ENCODE results near the gene FSD1L.

FSD1L gene

DNA sequence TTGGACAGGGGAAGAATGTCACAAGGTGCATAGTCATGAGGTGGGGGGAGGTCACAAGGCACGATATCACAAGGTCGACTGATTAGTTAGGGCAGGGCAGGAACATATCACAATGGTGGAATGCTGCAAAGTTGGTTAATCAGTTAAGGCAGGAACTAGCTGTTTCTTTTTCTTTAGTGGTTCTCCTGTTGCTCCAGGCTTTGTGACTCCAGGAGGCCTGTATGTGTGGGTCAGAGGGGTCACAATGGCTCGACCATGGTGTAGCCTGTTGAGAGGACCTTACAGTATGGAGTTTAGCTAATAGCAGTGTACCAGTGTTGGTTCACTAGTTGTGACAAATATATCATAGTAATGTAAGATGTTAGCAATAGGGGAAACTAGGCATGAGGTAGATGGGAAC lies 12.4 kb upstream of the FSD1L start:
- no peak for DNase-seq (ENCODE audit: low spot score)

DNA sequence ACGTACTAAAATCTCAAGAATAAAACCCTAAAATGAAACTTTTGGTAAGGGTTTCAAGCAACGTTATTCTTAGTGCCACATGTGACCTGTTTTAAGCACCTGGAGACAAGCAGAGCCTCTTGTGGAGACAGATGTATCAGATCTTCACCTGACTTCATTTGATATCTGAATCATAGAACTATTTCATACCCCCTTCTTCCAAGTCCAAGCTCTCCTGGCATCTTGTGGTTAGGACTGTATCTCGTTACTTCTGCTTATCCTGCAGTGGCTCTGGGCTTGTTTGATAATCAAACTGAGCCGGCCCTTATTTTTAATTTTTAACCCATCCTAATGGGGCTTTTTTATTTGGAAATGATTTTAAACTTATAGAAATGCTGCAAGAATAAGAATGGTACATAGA lies 11.1 kb upstream of the FSD1L start:
- no peak for DNase-seq (ENCODE audit: low spot score)

DNA sequence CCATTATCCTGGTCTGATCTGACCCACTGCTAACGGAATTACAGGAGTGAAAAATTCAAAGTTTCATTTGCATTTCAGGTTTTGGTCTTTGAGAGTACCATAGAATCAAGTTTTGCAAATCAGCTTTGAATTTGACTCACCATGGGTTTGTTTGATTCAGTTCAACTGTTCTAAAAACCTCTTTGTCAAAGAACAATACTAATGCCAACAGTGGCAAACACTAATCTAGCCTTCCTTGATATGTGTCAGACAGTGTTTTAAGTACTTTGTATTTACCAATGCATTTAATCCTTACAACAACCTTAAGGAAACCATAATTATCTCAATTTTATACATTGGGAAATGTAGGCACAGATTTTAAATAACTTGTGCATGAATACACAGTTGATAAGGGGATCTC lies 10.1 kb upstream of the FSD1L start:
- DNase-seq (ENCODE audit: low spot score): no peak

DNA sequence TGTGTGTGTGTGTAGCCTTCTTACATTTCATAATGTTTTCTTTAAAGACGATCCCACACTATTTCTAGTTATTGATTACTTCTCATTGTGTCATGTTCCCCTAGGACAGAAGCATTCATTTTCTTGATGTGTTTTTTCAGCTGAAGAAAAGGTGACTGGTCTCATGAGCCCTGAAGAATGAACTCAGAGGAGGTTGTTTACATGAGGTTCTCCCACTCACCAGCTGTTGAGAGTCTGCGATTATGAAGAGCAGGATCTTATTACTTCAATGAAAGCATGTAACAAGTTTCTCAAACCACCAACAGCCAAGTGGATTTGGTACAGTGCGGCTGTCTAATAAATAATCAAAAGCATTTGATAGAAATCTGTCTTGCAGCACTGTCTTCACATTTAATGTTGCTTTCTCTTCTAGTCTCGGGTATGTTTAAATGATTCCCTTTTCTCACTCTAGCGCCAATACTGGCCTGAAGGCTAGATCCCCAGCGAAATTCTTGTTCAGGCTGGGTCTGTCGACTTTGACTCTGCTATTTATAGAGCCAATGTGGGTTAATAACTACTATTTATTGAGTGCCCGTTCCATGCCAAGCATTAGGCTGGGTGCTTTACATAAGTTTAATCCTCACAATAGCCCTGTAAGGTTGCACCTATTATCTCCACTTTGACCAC lies 9.6 kb upstream of the FSD1L start:
- no peak for DNase-seq (ENCODE audit: low spot score)

DNA sequence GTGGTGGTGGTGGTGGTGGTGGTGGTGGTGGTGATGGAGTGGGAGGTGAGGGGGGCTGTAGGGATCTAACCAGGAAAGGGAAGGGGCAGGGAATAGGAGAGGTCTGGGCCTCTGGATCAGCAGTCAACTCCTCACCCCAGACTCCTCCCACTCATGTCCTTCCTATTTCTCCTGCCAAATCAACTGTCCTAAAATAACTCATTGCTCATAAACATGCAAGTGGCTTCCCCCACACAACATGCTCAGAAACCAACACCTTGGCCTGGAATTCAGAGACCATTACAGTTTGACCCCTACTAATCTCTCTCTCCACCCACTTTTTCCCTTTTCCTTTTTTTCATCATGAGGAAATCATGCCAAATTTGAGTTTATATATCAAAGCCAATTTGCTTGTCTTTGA lies 8.4 kb upstream of the FSD1L start:
- no peak for DNase-seq (ENCODE audit: low spot score)

DNA sequence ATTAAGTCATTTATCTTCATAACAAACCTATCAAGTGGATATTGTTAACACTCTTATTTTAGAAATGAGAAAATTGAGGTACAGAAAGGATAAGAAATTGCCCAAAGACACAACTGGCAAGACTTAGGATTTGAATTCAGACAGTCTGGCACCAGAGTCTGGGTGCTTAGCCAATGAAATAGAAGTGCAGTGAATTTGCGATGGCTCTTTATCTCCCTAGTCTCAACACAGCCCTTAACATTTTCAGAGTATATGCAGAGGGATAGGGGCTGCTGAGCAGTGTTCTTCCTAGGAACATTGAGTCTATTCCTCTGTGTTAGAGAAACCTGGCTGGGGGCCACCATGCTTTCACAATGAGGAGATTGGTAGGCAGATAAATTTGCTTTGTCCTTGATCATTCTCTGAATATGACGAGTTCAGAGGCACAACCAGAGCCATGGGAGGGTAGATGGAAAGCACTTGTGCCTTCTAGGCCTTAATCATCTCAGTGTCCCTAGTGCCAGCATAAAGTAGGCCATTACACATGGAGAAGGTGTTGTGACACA lies 6.1 kb upstream of the FSD1L start:
- no peak for DNase-seq (ENCODE audit: low spot score)

DNA sequence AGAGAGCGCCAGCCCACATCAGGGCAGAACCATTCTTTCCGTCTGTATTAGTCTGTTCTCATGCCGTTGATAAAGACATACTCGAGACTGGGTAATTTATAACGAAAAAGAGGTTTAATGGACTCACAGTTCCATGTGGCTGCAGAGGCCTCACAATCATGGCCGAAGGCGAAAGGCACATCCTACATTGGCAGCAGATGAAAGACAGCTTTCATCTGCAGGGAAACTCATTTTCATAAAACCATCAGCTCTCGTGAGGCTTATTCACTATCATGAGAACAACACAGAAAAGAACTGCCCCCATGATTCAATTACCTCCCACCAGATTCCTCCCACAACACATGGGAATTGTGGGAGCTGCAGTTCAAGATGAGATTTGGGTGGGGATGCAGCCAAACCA lies 4.7 kb upstream of the FSD1L start:
- DNase-seq (ENCODE audit: low spot score): no peak

DNA sequence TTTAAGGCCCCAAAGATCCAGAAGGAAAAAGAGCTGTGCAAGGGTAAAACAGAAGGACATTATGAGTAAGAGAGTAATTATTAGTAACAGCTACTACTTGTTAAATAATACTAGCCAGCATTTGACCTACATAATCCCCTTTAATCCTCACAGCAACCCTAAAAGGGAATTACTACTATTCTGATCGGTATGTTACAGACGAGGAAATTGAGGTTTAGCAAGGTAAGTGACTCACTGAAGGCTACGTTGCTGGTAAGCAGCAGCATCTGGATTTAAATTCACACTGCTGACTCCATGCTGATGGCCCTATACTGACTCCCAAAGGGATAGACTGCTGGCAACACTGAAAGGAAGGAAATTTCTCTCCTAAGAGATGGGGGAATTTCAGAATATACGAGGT lies 3.7 kb upstream of the FSD1L start:
- no peak for DNase-seq (ENCODE audit: low spot score)

DNA sequence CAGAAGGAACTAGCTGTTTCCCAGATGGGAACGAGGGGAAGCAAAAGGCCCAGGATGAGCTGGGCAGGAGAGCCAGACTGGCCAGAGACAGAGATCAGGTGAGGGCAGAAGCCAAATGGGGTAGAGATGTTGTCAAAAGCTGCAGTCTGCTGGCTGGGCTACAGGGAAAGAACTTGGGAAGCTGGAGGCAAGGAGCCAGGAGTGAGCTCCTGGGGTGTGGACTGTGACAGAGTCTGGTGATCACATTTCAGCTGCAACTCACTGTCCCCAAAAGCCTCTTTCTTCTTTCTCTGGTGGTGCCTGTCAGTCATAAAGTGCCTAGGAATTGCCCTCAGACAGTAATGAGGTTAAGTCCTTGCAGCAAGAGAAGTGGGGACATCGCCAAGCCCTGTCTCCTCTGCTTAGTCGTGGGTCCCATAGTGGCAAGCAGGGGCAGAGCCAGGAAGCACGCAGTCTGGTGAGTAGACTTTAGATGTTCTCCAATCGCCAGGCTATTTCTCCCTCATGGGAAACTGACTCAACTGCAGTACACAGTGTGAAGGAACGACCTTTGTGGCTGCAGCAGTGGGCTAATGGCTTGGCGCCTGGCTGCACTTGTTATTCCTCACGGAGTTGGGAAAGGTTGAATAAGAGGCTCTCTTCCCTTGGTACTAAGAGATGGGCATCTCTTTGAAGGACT lies 2.5 kb upstream of the FSD1L start:
- DNase-seq (ENCODE audit: low spot score): no peak

DNA sequence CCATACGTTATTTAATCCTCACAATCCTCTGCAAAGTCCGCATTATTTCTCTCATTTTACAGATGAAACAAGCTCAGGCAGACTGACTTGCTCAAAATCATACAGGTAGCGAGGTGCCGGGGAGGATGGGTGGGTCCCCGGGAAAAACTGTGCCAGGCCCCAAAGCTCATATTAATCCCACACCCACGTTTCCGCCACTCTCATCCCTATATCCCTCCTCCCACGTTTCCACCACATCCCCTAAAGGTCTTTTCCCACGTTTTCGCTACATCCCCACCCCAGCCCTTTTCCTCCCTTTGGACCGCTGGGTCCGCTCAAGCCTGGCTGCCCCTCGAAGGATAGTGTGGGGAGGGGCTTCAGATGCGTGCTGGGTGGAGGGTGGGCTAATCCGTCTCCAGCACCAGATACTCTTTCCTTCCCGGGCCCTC lies 434 bp upstream of the FSD1L start:
- no peak for DNase-seq (ENCODE audit: low spot score)

DNA sequence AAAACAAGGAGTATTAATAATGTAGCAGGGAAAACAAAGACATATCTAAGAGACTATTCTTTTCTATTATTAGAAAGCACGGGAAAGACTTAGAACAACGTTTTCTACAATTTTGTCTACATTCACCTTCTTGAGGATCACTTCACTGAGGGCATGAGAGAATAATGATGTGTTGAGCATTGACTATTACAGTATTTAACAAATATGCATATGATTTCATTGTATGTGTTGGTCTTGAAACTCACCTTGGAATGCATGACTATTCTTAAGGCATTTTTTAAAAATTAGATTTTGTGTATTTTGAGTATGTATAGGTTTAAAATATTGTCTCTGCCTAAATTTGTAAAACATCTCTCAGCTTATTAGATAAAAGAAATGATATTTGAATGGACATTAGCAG lies 1.2 kb downstream of the FSD1L start:
- no peak for DNase-seq (ENCODE audit: low spot score)

DNA sequence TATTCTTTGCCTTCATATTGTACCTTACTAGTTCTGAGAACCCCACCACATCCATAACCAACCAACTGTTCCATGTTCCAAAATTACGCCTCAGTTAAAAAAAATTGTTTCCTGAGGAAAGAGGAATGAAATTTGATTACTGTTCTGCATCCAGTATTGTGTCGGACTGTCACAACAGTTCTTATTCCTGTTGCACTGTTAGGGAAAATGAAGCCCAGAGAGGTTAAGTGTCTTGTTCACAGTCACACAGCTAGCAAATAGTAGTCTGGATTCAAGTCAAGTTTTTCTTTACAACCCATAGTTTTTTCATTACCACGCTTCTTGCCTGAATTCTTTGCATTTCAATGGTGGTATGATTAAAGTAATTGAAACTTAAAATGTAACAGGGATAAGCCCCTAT lies 4.4 kb downstream of the FSD1L start:
- DNase-seq (ENCODE audit: low spot score): no peak

DNA sequence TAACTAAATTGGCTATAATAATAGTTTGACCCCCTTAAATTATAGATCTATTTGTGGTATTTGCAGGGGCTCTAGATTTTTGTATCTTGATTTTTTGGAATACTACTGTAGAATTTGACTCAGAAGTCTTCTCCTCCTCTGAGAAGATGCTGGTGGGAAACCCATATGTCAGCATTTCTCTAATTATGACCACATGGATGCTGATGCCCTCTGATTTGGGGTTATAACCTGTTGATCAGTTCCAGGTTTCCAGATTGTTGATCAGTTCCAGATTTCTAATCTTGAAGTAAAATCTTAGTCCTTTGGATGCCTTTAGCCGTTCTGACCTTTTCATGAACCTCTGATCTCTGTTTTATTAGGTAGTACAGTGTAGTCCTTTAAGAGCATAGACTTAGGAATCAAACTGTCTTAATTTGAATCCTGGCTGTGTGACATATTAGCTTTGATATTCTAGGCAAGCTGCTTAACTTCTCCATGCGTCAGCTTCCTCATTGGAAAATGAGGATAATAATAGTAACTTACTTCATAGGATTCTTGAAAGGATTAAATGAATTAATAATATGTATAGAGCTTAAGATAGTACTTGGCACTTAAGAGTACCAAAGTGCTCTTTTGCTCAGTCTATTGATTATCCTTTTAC lies 8.1 kb downstream of the FSD1L start:
- DNase-seq (ENCODE audit: low spot score): no peak

DNA sequence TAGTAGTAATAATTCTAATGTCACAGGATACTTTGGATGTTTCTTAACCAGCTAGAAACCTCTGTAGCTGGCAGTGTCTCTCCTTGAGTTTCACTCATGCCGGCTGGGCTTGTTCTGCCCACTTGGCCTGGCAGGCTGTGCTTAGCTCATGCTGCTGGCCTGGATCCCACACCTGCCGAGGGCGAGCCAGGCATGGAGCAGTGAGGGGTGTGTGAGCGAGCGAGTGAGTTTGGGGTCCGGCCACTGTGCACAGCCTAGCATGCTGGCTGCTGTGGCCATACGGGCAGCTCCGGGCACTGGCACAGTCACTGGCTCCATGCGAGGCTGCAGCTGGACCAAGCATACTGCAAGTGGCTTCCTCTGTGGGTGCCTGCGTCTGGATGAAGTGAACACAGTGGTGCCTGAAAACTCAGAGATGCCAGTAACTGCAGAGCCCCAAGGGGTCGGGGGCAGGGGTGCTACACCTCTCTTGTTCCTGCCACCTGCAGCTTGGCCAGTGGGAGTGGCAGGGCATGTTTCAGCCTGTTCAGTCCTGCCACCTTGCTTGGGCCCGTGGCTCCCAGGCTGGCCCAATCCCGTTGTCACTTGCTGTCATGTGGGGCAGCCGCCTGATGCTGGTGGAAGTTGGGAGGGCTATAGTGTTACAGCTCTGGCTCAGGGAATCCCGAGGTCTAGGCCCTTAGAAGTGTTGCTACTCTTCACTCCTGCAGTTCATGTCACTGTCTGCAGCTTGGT lies 9.9 kb downstream of the FSD1L start:
- no peak for DNase-seq (ENCODE audit: low spot score)

DNA sequence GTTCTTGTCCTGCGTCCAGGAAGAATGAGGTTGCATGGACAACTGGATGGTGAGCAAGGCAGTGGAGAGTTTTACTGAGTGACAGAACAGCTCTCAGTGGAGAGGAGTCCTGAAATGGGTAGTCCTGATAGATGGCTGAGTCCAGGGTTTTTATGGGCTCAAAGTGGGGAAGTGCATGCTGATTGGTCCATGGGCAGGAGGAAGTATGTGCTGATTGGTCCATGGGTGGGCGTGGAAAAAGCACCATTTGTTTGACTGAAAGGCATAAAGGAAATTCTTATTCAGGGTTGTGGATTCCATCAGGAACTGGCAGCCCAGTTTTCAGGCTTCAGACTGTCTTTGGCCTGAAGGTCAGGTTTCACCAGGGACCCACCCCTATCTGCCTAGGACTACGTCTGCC lies 10.6 kb downstream of the FSD1L start:
- no peak for DNase-seq (ENCODE audit: low spot score)

DNA sequence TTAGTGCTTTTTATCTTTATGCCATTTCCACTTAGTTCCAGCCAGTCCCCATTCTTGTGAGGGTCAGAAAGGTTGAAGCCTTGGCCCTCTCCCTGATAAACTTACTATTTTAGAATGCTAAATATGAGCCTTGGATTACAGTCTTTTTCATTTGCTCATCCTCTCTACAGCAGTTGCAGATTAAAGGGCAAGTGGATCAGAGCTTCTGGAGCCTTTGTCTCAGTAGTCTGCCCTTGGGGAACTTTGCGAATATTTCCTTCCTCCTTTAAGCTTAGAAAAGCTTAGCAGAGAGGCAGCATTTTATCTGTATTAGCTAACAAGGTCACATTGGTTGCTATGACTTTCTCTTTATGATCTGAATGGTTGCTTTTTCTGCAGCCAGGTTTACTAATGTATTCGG lies 11.5 kb downstream of the FSD1L start:
- no peak for DNase-seq (ENCODE audit: low spot score)

DNA sequence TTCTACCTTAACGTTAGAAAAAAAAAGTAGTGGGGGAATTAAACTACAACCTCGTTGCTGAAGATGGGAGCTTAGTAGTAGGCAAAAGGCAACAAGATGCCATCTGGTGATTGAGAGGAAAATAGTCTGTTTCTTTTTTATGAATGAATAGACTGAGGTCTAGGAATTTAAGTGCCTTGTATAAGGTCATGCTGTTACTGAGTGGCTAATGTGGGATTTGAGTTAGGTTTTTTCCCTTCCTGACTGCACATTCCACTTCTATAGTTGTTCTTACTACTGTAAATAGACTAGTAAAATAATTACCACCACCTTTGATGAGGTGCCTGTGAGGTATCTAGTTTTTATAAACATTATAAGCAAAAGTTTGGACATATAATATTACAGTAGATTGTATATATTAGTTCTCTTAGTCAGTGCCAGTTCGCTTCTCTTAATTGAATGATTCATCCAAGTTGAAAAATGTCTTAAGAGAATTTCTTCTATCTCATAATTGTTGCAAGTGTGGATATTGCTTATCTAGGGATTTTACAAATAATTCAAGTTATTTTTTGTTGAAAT lies 19.1 kb downstream of the FSD1L start:
- no peak for DNase-seq (ENCODE audit: low spot score)

DNA sequence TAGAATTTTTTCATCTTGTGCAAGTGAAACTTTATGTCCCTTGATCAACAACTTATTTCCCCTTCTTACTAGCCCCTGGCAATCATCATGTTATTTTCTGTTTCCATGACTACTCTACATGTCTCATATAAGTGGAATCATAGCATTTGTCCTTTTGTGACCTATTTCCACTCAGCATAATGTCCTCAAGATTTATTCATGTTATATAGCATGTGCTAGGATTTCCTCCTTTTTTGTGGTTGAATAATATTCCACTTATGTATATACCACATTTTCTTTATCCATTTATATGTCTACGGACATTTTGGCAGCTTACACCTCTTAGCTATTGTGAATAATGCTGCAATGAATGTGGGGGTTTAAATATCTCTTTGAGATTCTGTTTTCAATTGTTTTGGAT lies 21.0 kb downstream of the FSD1L start:
- no peak for DNase-seq (ENCODE audit: low spot score)

DNA sequence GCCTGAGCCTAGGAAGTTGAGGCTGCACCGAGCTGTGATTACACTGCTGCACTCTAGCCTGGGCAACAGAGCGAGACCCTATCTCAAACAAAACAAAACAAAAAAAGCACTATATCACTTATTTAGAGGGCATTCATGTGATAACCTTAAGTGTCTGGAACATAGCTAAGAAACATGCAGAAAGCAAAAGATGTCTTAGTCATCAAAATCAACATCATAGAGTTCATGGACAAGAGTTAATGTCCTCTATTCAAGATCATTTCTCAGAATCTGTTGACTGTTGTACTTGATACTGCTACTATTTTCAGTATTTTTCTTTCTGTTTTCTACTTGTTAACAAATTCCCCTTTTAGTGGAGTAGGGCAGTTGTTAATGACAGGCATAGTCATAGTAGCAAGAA lies 25.4 kb downstream of the FSD1L start:
- no peak for DNase-seq (ENCODE audit: low spot score)

DNA sequence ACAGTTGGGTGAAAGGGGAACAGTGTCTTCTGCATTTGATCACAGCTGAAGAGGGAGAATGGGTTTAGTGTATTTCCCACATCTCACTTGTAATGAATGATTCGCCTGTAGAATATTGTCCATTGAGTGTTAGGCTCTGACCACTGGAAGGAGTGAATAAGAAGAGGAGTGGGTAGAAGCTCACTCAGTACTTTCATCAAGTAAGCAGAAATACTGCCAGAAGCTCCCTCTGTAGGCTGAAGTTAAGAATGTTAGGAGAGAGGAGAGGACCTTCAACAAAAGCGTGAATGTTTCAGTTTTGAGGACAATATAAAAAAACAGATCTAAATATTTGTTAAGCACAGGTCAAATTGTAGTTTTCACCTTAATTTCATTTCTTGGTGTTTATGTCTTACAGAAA lies 27.5 kb downstream of the FSD1L start:
- no peak for DNase-seq (ENCODE audit: low spot score)

DNA sequence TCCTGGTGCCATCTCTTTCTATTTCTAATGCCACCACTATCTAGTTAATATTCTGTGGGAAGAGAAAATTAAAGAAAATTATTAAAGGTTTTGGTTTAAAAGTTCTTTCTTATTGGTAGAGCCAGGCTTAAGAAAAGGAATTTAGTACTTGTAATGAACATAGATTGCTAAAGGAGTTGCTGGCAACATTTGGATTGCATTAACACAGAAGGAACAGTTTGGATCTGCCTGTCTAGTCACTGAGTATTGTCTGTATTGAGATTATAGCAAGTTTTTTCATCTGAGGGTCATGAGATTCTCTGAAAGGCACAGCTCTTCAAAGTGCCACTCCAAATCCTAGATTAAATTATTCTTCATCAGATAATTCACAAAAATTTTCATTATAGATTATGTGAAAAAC lies 32.0 kb downstream of the FSD1L start:
- DNase-seq (ENCODE audit: low spot score): no peak

DNA sequence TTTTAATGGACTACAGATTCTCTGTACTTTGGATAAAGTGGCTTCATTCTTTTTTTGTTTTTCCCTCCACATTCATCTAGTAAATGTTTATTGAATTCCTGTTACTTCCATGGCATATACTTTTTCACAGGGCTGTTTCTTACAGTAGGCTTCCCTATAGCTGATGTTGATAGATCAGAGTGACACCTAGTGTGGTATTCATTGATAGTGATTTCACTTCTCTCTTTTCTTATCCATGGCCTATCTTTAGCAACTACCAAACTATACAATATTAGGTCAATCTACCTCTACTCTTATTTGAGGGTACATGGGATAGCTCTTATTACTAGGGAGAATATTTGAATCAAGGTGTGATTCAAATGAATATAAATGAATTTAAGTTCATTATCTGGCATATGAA lies 35.8 kb downstream of the FSD1L start:
- no peak for DNase-seq (ENCODE audit: low spot score)

Measured in ecto neural progenitor cell (in vitro differentiated cells).